ENCODE measurements around the gene GRIP2.

DNA sequence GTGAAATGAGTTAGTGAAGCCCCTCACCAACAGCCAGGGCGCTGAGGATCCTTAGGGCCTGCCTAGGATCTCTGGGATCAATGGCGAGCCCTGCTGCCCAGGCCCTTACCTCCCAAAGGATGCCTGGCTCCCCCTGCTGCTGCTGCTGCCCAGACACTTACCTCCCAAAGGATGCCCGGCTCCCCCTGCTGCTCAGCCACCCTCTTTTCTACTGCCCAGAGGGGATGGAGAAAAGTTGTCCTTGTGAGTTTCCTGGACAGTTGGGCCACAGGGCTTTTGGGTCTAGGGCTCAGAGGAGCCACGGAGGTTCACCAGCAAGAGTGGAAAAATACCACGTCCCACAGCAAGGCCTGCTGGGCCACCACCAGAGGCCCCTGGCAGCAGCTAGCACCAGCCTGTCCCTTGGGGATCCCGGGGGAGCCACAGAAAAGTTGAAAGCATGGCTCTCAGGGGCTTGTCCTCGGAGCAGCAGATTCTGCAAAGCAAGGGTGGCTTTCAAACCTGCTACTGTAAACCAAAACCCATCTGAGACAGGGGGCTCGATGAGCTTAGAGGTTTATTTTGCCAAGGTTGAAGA lies 78.3 kb downstream of the GRIP2 start:
- TF ChIP-seq, protein P1, sequence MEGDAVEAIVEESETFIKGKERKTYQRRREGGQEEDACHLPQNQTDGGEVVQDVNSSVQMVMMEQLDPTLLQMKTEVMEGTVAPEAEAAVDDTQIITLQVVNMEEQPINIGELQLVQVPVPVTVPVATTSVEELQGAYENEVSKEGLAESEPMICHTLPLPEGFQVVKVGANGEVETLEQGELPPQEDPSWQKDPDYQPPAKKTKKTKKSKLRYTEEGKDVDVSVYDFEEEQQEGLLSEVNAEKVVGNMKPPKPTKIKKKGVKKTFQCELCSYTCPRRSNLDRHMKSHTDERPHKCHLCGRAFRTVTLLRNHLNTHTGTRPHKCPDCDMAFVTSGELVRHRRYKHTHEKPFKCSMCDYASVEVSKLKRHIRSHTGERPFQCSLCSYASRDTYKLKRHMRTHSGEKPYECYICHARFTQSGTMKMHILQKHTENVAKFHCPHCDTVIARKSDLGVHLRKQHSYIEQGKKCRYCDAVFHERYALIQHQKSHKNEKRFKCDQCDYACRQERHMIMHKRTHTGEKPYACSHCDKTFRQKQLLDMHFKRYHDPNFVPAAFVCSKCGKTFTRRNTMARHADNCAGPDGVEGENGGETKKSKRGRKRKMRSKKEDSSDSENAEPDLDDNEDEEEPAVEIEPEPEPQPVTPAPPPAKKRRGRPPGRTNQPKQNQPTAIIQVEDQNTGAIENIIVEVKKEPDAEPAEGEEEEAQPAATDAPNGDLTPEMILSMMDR (conservative IDR thresholded peaks at IDR 0.05; ENCODE audit: low read depth, low read length), result peak; percentile 62
- no peak for TF ChIP-seq EZH2 (IDR thresholded peaks at IDR 0.05; ENCODE audit: borderline replicate concordance, low read depth, low read length, poor library complexity, severe bottlenecking)
